GM12878 (cell line): Measurements from ENCODE around the gene DUSP15. TPM values are rescaled to one million over a fixed set of nuclear protein-coding genes. Genes with fewer than 3 reads are reported as not detected.

ENCODE experiments used
- ATAC-seq: fragments of 200-7000 bp; cut with Tn5 transposase; 3 replicates; pipeline ENCODE4 v1.9.1; 2020; ENCODE audit warnings: mild to moderate bottlenecking, moderate library complexity
- BruUV-seq: library from RNA; stranded (reverse); fragments of 400-500 nt; replicated peaks from 2 replicates; lab custom pipeline; 2021; lab: Mats Ljungman, UMichigan
- CTCF ChIA-PET: fragments of 300-600 bp; sonication (Branson Sonifier 250); formaldehyde crosslinking; extraction: SDS; loops from one replicate; lab custom pipeline; 2021; ENCODE audit warnings: inconsistent platforms; lab: Yijun Ruan, JAX
- POLR2A ChIA-PET: fragments of 350-600 bp; formaldehyde crosslinking; extraction: SDS; loops from one replicate; lab custom pipeline; 2021; ENCODE audit warnings: inconsistent platforms; lab: Charles Lee
- RAD21 ChIA-PET: fragments of 300-600 bp; sonication (Branson Sonifier 250); formaldehyde crosslinking; loops from one replicate; lab custom pipeline; 2023; ENCODE audit warnings: antibody characterized with exemption; ENCODE audit not compliant: unreplicated experiment; lab: Charles Lee
- SMC1A ChIA-PET: fragments of 300-600 bp; sonication (Branson Sonifier 250); formaldehyde crosslinking; loops from one replicate; lab custom pipeline; 2023; ENCODE audit not compliant: unreplicated experiment, uncharacterized antibody; lab: Charles Lee
- DNase-seq: peaks from one replicate; pipeline ENCODE4 v3.0.0-alpha.2; 2011; ENCODE audit warnings: low read depth, low spot score
- FAIRE-seq: peaks from 3 replicates; lab custom pipeline; 2011; peaks lifted over from hg19 to GRCh38; lab: Jason Lieb, UNC
- H2AFZ ChIP-seq: 2 replicates; pipeline ENCODE4 v1.6.0; 2011; ENCODE audit warnings: low read depth, low read length, control low read depth; ENCODE audit not compliant: control insufficient read depth
- H3K27ac ChIP-seq: 2 replicates; pipeline ENCODE4 v1.5.1; 2011; ENCODE audit warnings: control low read depth; ENCODE audit not compliant: control insufficient read depth, insufficient read depth
- H3K27me3 ChIP-seq, 2 experiments: replicated peaks in 1 of 2; 2 replicates each; pipeline versions ENCODE4 v1.6.0 to v1.6.1; 2011; ENCODE audit warnings: low read length in 1 of 2; ENCODE audit not compliant: control insufficient read depth in 2 of 2, insufficient read depth in 2 of 2
- H3K36me3 ChIP-seq, 2 experiments: 2 replicates each; pipeline ENCODE4 v1.5.1; 2011; ENCODE audit warnings: low read length in 1 of 2; ENCODE audit not compliant: control insufficient read depth in 2 of 2, insufficient read depth in 2 of 2
- H3K4me1 ChIP-seq: 2 replicates; pipeline ENCODE4 v1.6.1; 2011; ENCODE audit warnings: mild to moderate bottlenecking, low read length, moderate library complexity, mixed read lengths; ENCODE audit not compliant: control insufficient read depth, insufficient read depth
- H3K4me2 ChIP-seq: 2 replicates; pipeline ENCODE4 v1.6.0; 2011; ENCODE audit warnings: control low read depth; ENCODE audit not compliant: control insufficient read depth, insufficient read depth
- H3K4me3 ChIP-seq: fragments of 200-600 bp; sonication (generic); 2 replicates; pipeline ENCODE4 v1.5.1; 2016
- H3K79me2 ChIP-seq: 2 replicates; pipeline ENCODE4 v1.6.0; 2011; ENCODE audit warnings: low read length; ENCODE audit not compliant: control insufficient read depth, insufficient read depth
- H3K9ac ChIP-seq: 2 replicates; pipeline ENCODE4 v1.8.0; 2011; ENCODE audit warnings: low read length, control low read depth, mixed read lengths; ENCODE audit not compliant: control insufficient read depth, insufficient read depth
- H3K9me3 ChIP-seq: replicated peaks from 3 replicates; pipeline ENCODE4 v1.5.1; 2011; ENCODE audit warnings: mild to moderate bottlenecking, low read length; ENCODE audit not compliant: control insufficient read depth, insufficient read depth
- H4K20me1 ChIP-seq: 2 replicates; pipeline ENCODE4 v1.6.0; 2011; ENCODE audit not compliant: control insufficient read depth, insufficient read depth
- ASH2L ChIP-seq: fragments of 300-600, 200-600 bp; sonication (generic); IDR thresholded peaks from 2 replicates; pipeline ENCODE4 v1.6.1; 2017; ENCODE audit warnings: low read depth, mild to moderate bottlenecking, borderline replicate concordance
- CHD4 ChIP-seq: fragments of 200-600 bp; sonication (generic); IDR thresholded peaks from 2 replicates; pipeline ENCODE4 v1.6.1; 2016; ENCODE audit warnings: mild to moderate bottlenecking
- SUPT20H ChIP-seq: IDR thresholded peaks from 2 replicates; pipeline ENCODE4 v1.6.1; 2011; ENCODE audit warnings: low read depth, mild to moderate bottlenecking, low read length, moderate library complexity, borderline replicate concordance; ENCODE audit not compliant: control insufficient read depth
- TCF7 ChIP-seq: IDR thresholded peaks from 2 replicates; pipeline ENCODE4 v1.6.1; 2014; ENCODE audit warnings: antibody characterized with exemption, borderline replicate concordance
- ZNF622 ChIP-seq: fragments of 450-650 bp; IDR thresholded peaks from 2 replicates; pipeline ENCODE4 v1.6.1; 2017; ENCODE audit warnings: mild to moderate bottlenecking, inconsistent platforms
- WGBS: methylation state at CpG from one replicate; pipeline ENCODE4 v1.1.6; 2016; ENCODE audit warnings: low lambda C conversion rate; ENCODE audit not compliant: insufficient replicate concordance, insufficient coverage; ENCODE audit errors: missing lambda C conversion rate; 5-methylcytosine and 5-hydroxymethylcytosine counted together
- in situ Hi-C: fragments of 300-500 bp; cut with MboI; formaldehyde crosslinking; loops from 9 replicates; pipeline ENCODE4 v1.14.3; 2018; ENCODE audit warnings: mixed read lengths
- intact Hi-C: fragments of 100-400 bp; cut with micrococcal nuclease; formaldehyde crosslinking; loops from one replicate; pipeline ENCODE4 v1.14.2; 2022; ENCODE audit not compliant: unreplicated experiment
- polyA plus RNA-seq, 11 experiments: library from polyadenylated mRNA; depleted of rRNA in 4 of 11; unstranded in 6 of 11; stranded (reverse) in 5 of 11; fragments of >200 nt; fragmentation: Nextera tagmentation in 4 of 11; fragmentation: Illumina TruSeq in 1 of 11; extraction: Ambion mirVana in 4 of 11; extraction: Trizol in 1 of 11; gene quantifications; 1 replicate in 1 of 11; 2 replicates in 10 of 11; pipeline versions ENCODE4 v1.2.1 to v1.2.3, GENCODE V29; 2011 to 2016; ENCODE audit warnings: inconsistent platforms in 2 of 11, missing spikeins in 2 of 11, low read depth in 1 of 11
- total RNA-seq, 4 experiments: library from RNA; depleted of rRNA in 3 of 4; stranded (reverse); fragments of >200 nt in 3 of 4; fragmentation: Illumina TruSeq in 1 of 4; extraction: Trizol in 1 of 4; gene quantifications; 2 replicates each; pipeline versions ENCODE4 v1.2.1 to v1.2.3, GENCODE V29; 2013 to 2021
- TF ChIP-seq, protein P1 (sequence below): IDR thresholded peaks from 2 replicates; pipeline ENCODE4 v1.6.1; 2012; ENCODE audit warnings: low read length, inconsistent platforms
- TF ChIP-seq, protein P2 (sequence below): fragments of 450-650 bp; IDR thresholded peaks from 2 replicates; pipeline ENCODE4 v1.6.1; 2017; ENCODE audit warnings: low read depth, mild to moderate bottlenecking, moderate library complexity
- TF ChIP-seq, protein P3 (sequence below): fragments of 450-650 bp; IDR thresholded peaks from 2 replicates; pipeline ENCODE4 v1.6.1; 2017; ENCODE audit warnings: borderline replicate concordance
- TF ChIP-seq, protein P4 (sequence below): fragments of 450-650 bp; IDR thresholded peaks from 2 replicates; pipeline ENCODE4 v1.6.1; 2016; ENCODE audit warnings: mild to moderate bottlenecking
- TF ChIP-seq, protein P5 (sequence below): fragments of 450-650 bp; IDR thresholded peaks from 2 replicates; pipeline ENCODE4 v1.6.1; 2017; ENCODE audit warnings: mild to moderate bottlenecking, moderate library complexity

The DUSP15 gene
- total and polyA plus RNA-seq, 10 of the 15 experiments (the other 5 are each of a cell fraction or from before 2014, with no cell fraction given) = 0.06 to 2.5 (median 0.67) TPM; not detected in 1

DNA sequence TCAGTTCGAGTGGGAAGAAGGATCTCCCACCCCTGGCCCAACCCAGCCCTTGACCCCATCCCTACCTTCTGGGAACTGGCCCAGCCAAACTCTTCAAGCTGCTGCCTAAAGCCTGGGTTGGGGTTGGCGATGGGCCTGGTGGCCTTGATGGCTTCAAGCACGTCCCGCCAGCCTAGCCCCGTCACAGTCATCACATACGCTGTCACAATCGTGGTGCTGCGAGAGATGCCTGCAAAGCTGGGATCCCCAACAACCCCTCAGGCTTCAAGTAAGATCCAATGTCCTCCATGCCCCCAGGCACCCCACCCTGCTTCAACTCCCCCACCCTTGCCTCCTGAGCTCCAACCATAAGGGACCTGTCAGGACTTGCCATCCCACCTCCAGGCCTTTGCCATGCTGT lies 7.8 kb downstream of the DUSP15 start:
- 71% methylated on average over 7 of the region's 8 CpGs for WGBS
- POLR2A ChIA-PET = interaction anchor here (0.6 to 1.3 kb wide), 7 partner anchors 9 to 88 kb away, joined by 3 to 8 read pairs (median 4); no protein-coding TSS in a partner anchor
- no peak for FAIRE-seq
- TF ChIP-seq, protein P1, sequence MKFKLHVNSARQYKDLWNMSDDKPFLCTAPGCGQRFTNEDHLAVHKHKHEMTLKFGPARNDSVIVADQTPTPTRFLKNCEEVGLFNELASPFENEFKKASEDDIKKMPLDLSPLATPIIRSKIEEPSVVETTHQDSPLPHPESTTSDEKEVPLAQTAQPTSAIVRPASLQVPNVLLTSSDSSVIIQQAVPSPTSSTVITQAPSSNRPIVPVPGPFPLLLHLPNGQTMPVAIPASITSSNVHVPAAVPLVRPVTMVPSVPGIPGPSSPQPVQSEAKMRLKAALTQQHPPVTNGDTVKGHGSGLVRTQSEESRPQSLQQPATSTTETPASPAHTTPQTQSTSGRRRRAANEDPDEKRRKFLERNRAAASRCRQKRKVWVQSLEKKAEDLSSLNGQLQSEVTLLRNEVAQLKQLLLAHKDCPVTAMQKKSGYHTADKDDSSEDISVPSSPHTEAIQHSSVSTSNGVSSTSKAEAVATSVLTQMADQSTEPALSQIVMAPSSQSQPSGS = no peak
- TF ChIP-seq TCF7 (no peak), ASH2L (no peak), ZNF622 (no peak), SUPT20H (no peak), CHD4 (no peak)
- TF ChIP-seq, protein P2, sequence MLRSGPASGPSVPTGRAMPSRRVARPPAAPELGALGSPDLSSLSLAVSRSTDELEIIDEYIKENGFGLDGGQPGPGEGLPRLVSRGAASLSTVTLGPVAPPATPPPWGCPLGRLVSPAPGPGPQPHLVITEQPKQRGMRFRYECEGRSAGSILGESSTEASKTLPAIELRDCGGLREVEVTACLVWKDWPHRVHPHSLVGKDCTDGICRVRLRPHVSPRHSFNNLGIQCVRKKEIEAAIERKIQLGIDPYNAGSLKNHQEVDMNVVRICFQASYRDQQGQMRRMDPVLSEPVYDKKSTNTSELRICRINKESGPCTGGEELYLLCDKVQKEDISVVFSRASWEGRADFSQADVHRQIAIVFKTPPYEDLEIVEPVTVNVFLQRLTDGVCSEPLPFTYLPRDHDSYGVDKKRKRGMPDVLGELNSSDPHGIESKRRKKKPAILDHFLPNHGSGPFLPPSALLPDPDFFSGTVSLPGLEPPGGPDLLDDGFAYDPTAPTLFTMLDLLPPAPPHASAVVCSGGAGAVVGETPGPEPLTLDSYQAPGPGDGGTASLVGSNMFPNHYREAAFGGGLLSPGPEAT = no peak
- TF ChIP-seq, protein P3, sequence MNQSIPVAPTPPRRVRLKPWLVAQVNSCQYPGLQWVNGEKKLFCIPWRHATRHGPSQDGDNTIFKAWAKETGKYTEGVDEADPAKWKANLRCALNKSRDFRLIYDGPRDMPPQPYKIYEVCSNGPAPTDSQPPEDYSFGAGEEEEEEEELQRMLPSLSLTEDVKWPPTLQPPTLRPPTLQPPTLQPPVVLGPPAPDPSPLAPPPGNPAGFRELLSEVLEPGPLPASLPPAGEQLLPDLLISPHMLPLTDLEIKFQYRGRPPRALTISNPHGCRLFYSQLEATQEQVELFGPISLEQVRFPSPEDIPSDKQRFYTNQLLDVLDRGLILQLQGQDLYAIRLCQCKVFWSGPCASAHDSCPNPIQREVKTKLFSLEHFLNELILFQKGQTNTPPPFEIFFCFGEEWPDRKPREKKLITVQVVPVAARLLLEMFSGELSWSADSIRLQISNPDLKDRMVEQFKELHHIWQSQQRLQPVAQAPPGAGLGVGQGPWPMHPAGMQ = no peak
- TF ChIP-seq, protein P4, sequence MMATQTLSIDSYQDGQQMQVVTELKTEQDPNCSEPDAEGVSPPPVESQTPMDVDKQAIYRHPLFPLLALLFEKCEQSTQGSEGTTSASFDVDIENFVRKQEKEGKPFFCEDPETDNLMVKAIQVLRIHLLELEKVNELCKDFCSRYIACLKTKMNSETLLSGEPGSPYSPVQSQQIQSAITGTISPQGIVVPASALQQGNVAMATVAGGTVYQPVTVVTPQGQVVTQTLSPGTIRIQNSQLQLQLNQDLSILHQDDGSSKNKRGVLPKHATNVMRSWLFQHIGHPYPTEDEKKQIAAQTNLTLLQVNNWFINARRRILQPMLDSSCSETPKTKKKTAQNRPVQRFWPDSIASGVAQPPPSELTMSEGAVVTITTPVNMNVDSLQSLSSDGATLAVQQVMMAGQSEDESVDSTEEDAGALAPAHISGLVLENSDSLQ = no peak
- TF ChIP-seq, protein P5, sequence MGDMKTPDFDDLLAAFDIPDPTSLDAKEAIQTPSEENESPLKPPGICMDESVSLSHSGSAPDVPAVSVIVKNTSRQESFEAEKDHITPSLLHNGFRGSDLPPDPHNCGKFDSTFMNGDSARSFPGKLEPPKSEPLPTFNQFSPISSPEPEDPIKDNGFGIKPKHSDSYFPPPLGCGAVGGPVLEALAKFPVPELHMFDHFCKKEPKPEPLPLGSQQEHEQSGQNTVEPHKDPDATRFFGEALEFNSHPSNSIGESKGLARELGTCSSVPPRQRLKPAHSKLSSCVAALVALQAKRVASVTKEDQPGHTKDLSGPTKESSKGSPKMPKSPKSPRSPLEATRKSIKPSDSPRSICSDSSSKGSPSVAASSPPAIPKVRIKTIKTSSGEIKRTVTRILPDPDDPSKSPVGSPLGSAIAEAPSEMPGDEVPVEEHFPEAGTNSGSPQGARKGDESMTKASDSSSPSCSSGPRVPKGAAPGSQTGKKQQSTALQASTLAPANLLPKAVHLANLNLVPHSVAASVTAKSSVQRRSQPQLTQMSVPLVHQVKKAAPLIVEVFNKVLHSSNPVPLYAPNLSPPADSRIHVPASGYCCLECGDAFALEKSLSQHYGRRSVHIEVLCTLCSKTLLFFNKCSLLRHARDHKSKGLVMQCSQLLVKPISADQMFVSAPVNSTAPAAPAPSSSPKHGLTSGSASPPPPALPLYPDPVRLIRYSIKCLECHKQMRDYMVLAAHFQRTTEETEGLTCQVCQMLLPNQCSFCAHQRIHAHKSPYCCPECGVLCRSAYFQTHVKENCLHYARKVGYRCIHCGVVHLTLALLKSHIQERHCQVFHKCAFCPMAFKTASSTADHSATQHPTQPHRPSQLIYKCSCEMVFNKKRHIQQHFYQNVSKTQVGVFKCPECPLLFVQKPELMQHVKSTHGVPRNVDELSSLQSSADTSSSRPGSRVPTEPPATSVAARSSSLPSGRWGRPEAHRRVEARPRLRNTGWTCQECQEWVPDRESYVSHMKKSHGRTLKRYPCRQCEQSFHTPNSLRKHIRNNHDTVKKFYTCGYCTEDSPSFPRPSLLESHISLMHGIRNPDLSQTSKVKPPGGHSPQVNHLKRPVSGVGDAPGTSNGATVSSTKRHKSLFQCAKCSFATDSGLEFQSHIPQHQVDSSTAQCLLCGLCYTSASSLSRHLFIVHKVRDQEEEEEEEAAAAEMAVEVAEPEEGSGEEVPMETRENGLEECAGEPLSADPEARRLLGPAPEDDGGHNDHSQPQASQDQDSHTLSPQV = no peak

More for the DNA sequence above, 7.8 kb downstream of the DUSP15 start:
- Histone ChIP-seq H3K4me1 (peaks cover 10% of the 10 kb centered on the region), H3K9me3 (no peaks in the 10 kb centered on the region), H3K79me2 (no peaks in the 10 kb centered on the region), H3K9ac (no peak overlapping the region), H3K4me3 (no peak overlapping the region), H2AFZ (no peak overlapping the region), H3K27ac (no peak overlapping the region), H3K36me3 (no peaks in the 10 kb centered on the region), H3K4me2 (no peak overlapping the region), H4K20me1 (no peaks in the 10 kb centered on the region), H3K27me3 (peaks cover 0 to 9% of the 10 kb centered on the region in 2 experiments; a peak in 1 of 4 replicates)
- CTCF ChIA-PET = interaction anchor here (0.6 to 13.1 kb wide), 7 partner anchors 10 to 618 kb away, joined by 3 to 307 read pairs (median 3); partner anchors contain the start of gene PDRG1
- intact Hi-C loops (no loop called here), in situ Hi-C loops (no loop called here)
- RAD21 ChIA-PET = interaction anchor here (0.6 to 2.4 kb wide), 5 partner anchors 9 to 171 kb away, joined by 3 to 14 read pairs (median 3); partner anchors contain the start of gene PDRG1
- ATAC-seq (no peak), DNase-seq (no peak)
- SMC1A ChIA-PET = interaction anchor here (0.8 to 2.6 kb wide), 4 partner anchors 9 to 90 kb away, joined by 3 to 10 read pairs (median 4); partner anchors contain the start of gene PDRG1
- no TSS peak for BruUV-seq
